SU-DHL-6 (cell line): ENCODE results near the gene OR11G2.

ENCODE experiments used
- H2AFZ ChIP-seq: fragments of 200-600 bp; sonication (generic); 2 replicates; pipeline ENCODE4 v1.6.1; 2014; ENCODE audit warnings: low read depth, mild to moderate bottlenecking, moderate library complexity, mixed read lengths, antibody characterized with exemption, low read length; ENCODE audit not compliant: severe bottlenecking
- H3F3A ChIP-seq: fragments of 200-600 bp; shearing (Covaris generic); 2 replicates; pipeline ENCODE4 v1.6.0; 2016; ENCODE audit warnings: antibody characterized with exemption, mild to moderate bottlenecking; ENCODE audit not compliant: insufficient read depth
- H3K27ac ChIP-seq: fragments of 200-600 bp; sonication (generic); 2 replicates; pipeline ENCODE4 v1.5.1; 2016; ENCODE audit warnings: low read depth, mild to moderate bottlenecking, low read length, moderate library complexity, mixed read lengths
- H3K27me3 ChIP-seq: fragments of 200-600 bp; sonication (generic), shearing (Covaris generic); 2 replicates; pipeline ENCODE4 v1.6.0; 2014; ENCODE audit warnings: mild to moderate bottlenecking, low read length
- H3K36me3 ChIP-seq: fragments of 200-600 bp; sonication (generic); 2 replicates; pipeline ENCODE4 v1.6.1; 2014; ENCODE audit warnings: mild to moderate bottlenecking, low read length, mixed read lengths
- H3K4me2 ChIP-seq: fragments of 300-600, 200-600 bp; shearing (Covaris generic), sonication (generic); 2 replicates; pipeline ENCODE4 v1.6.0; 2014; ENCODE audit warnings: low read length, low read depth, mild to moderate bottlenecking; ENCODE audit not compliant: poor library complexity, severe bottlenecking
- H3K4me3 ChIP-seq: fragments of 200-600 bp; sonication (generic); 2 replicates; pipeline ENCODE4 v1.5.1; 2014; ENCODE audit warnings: antibody characterized with exemption, low read length, mild to moderate bottlenecking, mixed read lengths; ENCODE audit not compliant: insufficient read depth, poor library complexity, severe bottlenecking
- H3K79me2 ChIP-seq: fragments of 200-600 bp; sonication (generic); 2 replicates; pipeline ENCODE4 v1.6.1; 2014; ENCODE audit warnings: mild to moderate bottlenecking, low read length, moderate library complexity; ENCODE audit not compliant: insufficient read depth
- H3K9ac ChIP-seq: fragments of 200-600 bp; sonication (generic); 2 replicates; pipeline ENCODE4 v1.7.0; 2014; ENCODE audit warnings: mild to moderate bottlenecking, low read length
- H3K9me2 ChIP-seq: fragments of 200-600 bp; sonication (generic); replicated peaks from 2 replicates; pipeline ENCODE4 v1.6.1; 2014; ENCODE audit warnings: low read length; ENCODE audit not compliant: insufficient read depth
- H3K9me3 ChIP-seq: fragments of 200-600 bp; sonication (generic); 2 replicates; pipeline ENCODE4 v1.6.1; 2014; ENCODE audit warnings: low read length, mixed read lengths; ENCODE audit not compliant: insufficient read depth
- H4K20me1 ChIP-seq: fragments of 200-600 bp; sonication (generic); 2 replicates; pipeline ENCODE4 v1.6.1; 2014; ENCODE audit warnings: low read depth, mild to moderate bottlenecking, antibody characterized with exemption, low read length, moderate library complexity, mixed read lengths
- EZH2phosphoT487 ChIP-seq: fragments of 200-600 bp; sonication (generic), shearing (Covaris generic); conservative IDR thresholded peaks from 2 replicates; pipeline ENCODE4 v1.6.1; 2018; ENCODE audit warnings: mild to moderate bottlenecking, antibody characterized with exemption, low read length, moderate library complexity, mixed read lengths
- TF ChIP-seq, protein P1 (sequence below): fragments of 200-600 bp; sonication (generic); IDR thresholded peaks from one replicate; pipeline ENCODE4 v1.5.1; 2017; ENCODE audit warnings: antibody characterized with exemption, mild to moderate bottlenecking, low read length, moderate library complexity; ENCODE audit not compliant: insufficient read depth, poor library complexity, severe bottlenecking

Gene OR11G2

DNA sequence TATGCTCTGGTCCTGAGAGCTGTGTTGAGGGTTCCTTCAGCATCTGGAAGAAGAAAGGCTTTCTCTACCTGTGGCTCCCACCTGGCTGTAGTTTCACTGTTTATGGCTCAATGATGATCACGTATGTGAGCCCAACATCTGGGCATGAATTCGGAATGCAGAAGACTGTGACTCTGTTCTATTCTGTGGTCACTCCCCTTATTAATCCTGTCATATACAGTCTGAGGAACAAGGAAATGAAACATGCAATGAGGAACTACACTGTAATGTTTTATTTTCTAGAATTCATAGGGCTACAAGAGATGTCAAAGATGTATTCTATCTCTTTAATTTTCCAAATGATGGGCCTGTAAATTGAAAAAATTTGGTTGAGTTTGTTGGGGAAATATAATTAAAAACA is 10.8 kb upstream of the OR11G2 start:
- Histone ChIP-seq H3F3A (no peaks in the 10 kb centered on the region), H3K4me3 (no peak overlapping the region), H3K9me2 (no peaks in the 10 kb centered on the region), H2AFZ (no peak overlapping the region), H3K9me3 (no peaks in the 10 kb centered on the region), H3K79me2 (no peaks in the 10 kb centered on the region), H3K27me3 (no peaks in the 10 kb centered on the region), H3K36me3 (no peaks in the 10 kb centered on the region), H4K20me1 (no peaks in the 10 kb centered on the region), H3K27ac (no peak overlapping the region), H3K4me2 (no peak overlapping the region), H3K9ac (no peak overlapping the region)
- no peak for TF ChIP-seq EZH2phosphoT487
- TF ChIP-seq, protein P1, sequence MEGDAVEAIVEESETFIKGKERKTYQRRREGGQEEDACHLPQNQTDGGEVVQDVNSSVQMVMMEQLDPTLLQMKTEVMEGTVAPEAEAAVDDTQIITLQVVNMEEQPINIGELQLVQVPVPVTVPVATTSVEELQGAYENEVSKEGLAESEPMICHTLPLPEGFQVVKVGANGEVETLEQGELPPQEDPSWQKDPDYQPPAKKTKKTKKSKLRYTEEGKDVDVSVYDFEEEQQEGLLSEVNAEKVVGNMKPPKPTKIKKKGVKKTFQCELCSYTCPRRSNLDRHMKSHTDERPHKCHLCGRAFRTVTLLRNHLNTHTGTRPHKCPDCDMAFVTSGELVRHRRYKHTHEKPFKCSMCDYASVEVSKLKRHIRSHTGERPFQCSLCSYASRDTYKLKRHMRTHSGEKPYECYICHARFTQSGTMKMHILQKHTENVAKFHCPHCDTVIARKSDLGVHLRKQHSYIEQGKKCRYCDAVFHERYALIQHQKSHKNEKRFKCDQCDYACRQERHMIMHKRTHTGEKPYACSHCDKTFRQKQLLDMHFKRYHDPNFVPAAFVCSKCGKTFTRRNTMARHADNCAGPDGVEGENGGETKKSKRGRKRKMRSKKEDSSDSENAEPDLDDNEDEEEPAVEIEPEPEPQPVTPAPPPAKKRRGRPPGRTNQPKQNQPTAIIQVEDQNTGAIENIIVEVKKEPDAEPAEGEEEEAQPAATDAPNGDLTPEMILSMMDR = no peak

DNA sequence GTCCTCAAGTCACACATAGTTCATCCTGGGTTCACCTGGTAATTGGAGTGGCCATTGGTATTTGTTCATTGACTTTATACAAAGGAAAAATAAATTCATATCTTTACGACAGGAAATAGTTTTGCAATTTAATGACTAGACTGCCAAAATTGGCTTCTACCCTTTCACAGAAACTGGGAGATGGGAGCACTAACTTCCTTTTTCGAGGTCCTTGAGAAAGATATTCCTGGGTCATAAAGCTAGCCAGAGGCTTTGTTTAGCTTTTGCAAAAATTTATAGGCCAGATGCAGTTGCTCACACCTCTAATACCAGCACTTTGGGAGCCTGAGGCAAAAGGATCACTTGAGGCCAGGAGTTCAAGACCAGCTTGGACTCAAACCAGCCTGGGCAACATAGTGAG is 10.2 kb upstream of the OR11G2 start:
- Histone ChIP-seq H3K36me3 (no peaks in the 10 kb centered on the region), H3K27me3 (no peaks in the 10 kb centered on the region), H3F3A (no peaks in the 10 kb centered on the region), H3K79me2 (no peaks in the 10 kb centered on the region), H3K27ac (no peak overlapping the region), H4K20me1 (no peaks in the 10 kb centered on the region), H2AFZ (no peak overlapping the region), H3K4me2 (no peak overlapping the region), H3K9ac (no peak overlapping the region), H3K4me3 (no peak overlapping the region), H3K9me3 (no peaks in the 10 kb centered on the region), H3K9me2 (no peaks in the 10 kb centered on the region)
- TF ChIP-seq, protein P1 = no peak
- no peak for TF ChIP-seq EZH2phosphoT487

DNA sequence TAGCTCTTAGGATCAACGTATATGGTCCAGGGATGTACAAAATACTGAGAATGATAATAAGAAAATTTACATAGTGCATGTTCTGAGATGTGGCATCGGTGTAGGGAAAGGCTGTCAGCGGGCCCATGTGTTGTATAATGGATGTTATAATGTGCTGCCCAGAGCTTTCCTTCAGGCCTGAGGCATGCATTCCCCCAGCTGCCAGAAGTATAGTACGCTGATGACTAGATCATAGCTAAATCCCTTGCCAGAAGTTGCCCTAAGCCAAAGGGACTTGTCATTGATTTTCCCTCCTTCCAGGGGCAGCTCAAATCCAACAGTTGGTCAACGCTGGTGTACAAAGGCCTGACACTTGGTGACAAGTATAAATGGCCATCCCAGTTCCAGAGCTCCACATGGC is 6.5 kb upstream of the OR11G2 start:
- H3K9ac ChIP-seq = no peak overlapping the region
- no peaks in the 10 kb centered on the region for H3K9me2 ChIP-seq
- H3F3A ChIP-seq = no peaks in the 10 kb centered on the region

More for the DNA sequence above, 6.5 kb upstream of the OR11G2 start:
- H3K4me2 ChIP-seq = no peak overlapping the region
- no peak overlapping the region for H3K4me3 ChIP-seq
- H3K9me3 ChIP-seq = no peaks in the 10 kb centered on the region
- TF ChIP-seq, protein P1 = no peak
- no peak for TF ChIP-seq EZH2phosphoT487
- H3K27ac ChIP-seq = no peak overlapping the region
- no peaks in the 10 kb centered on the region for H3K79me2 ChIP-seq
- no peak overlapping the region for H2AFZ ChIP-seq
- no peaks in the 10 kb centered on the region for H3K27me3 ChIP-seq
- H4K20me1 ChIP-seq = no peaks in the 10 kb centered on the region
- H3K36me3 ChIP-seq = no peaks in the 10 kb centered on the region
